HCT116 (cell line): ENCODE results near the gene HPS1. TPM values are rescaled to one million over a fixed set of nuclear protein-coding genes. Genes with fewer than 3 reads are reported as not detected.

Experiments
- ATAC-seq: fragments of 200-7000 bp; cut with Tn5 transposase; 2 replicates; pipeline ENCODE4 v1.9.1; 2020; ENCODE audit warnings: mild to moderate bottlenecking, moderate library complexity
- BruUV-seq: library from RNA; stranded (reverse); fragments of 400-500 nt; replicated peaks from 2 replicates; lab custom pipeline; 2021; lab: Mats Ljungman, UMichigan
- CTCF ChIA-PET: fragments of 300-600 bp; sonication (Branson Sonifier 250); formaldehyde crosslinking; loops from one replicate; lab custom pipeline; 2021; ENCODE audit warnings: antibody characterized with exemption; lab: Charles Lee
- POLR2A ChIA-PET: fragments of 300-600, 350-600 bp; sonication (Branson Sonifier 250); formaldehyde crosslinking; loops from one replicate; lab custom pipeline; 2021; ENCODE audit warnings: antibody characterized with exemption; lab: Charles Lee
- RAD21 ChIA-PET, 2 experiments: fragments of 300-600 bp; sonication (Branson Sonifier 250); formaldehyde crosslinking; loops; one replicate each; lab custom pipeline; 2023; ENCODE audit warnings: low total read pairs in 2 of 2; ENCODE audit not compliant: uncharacterized antibody in 2 of 2, unreplicated experiment in 2 of 2, low non-redundant PET in 1 of 2; lab: Charles Lee
- DNase-seq: peaks from one replicate; pipeline ENCODE4 v3.0.0-alpha.2; 2010; ENCODE audit warnings: low read depth, low spot score
- H2AFZ ChIP-seq: fragments of 200-600 bp; shearing (Covaris generic), sonication (generic); 2 replicates; pipeline ENCODE4 v1.6.1; 2017; ENCODE audit warnings: low read depth, mixed run types, mixed read lengths, antibody characterized with exemption, low read length; ENCODE audit not compliant: poor library complexity, severe bottlenecking
- H3K27ac ChIP-seq: 2 replicates; pipeline ENCODE4 v1.5.1; 2012; ENCODE audit warnings: low read depth, low read length
- H3K27me3 ChIP-seq: fragments of 200-600 bp; sonication (generic); 2 replicates; pipeline ENCODE4 v1.6.1; 2016; ENCODE audit warnings: mixed run types, low read length, mixed read lengths; ENCODE audit not compliant: insufficient read depth
- H3K36me3 ChIP-seq, 2 experiments: fragments of 200-500 bp in 1 of 2; fragments of 200-600 bp in 1 of 2; sonication (Bioruptor generic) in 1 of 2; sonication (generic) in 1 of 2; 2 replicates each; pipeline versions ENCODE4 v1.5.1 to v1.6.1; 2014 to 2016; ENCODE audit warnings: low read length in 2 of 2, inconsistent platforms in 1 of 2, mixed read lengths in 1 of 2, mixed run types in 1 of 2; ENCODE audit not compliant: insufficient read depth in 2 of 2, control insufficient read depth in 1 of 2
- H3K4me1 ChIP-seq, 2 experiments: fragments of 200-600 bp in 1 of 2; sonication (generic) in 1 of 2; 2 replicates each; pipeline versions ENCODE4 v1.5.1 to v1.6.1; 2012 to 2017; ENCODE audit warnings: low read length in 2 of 2, inconsistent platforms in 1 of 2, mild to moderate bottlenecking in 1 of 2, mixed read lengths in 1 of 2, mixed run types in 1 of 2, moderate library complexity in 1 of 2; ENCODE audit not compliant: insufficient read depth in 2 of 2, control insufficient read depth in 1 of 2
- H3K4me2 ChIP-seq: fragments of 200-600 bp; sonication (generic); 2 replicates; pipeline ENCODE4 v1.6.1; 2017; ENCODE audit warnings: mixed run types, low read length, mixed read lengths
- H3K4me3 ChIP-seq, 2 experiments: fragments of 200-600 bp in 1 of 2; sonication (generic) in 1 of 2; replicated peaks in 1 of 2; 2 replicates each; pipeline ENCODE4 v1.5.1; 2011 to 2016; ENCODE audit warnings: low read length in 2 of 2, control low read depth in 1 of 2, low read depth in 1 of 2, mild to moderate bottlenecking in 1 of 2, mixed read lengths in 1 of 2, mixed run types in 1 of 2
- H3K79me2 ChIP-seq: fragments of 200-600 bp; sonication (generic); 2 replicates; pipeline ENCODE4 v1.6.1; 2017; ENCODE audit warnings: mild to moderate bottlenecking, mixed run types, low read length, moderate library complexity, mixed read lengths; ENCODE audit not compliant: insufficient read depth
- H3K9ac ChIP-seq: fragments of 200-600 bp; sonication (generic); 2 replicates; pipeline ENCODE4 v1.6.1; 2016; ENCODE audit warnings: low read length, mixed read lengths
- H3K9me2 ChIP-seq: fragments of 200-600 bp; sonication (generic), shearing (Covaris generic); 2 replicates; pipeline ENCODE4 v1.6.1; 2017; ENCODE audit warnings: mixed run types, mild to moderate bottlenecking, moderate library complexity; ENCODE audit not compliant: insufficient read depth
- H3K9me3 ChIP-seq, 2 experiments: fragments of 200-500 bp in 1 of 2; fragments of 200-600 bp in 1 of 2; sonication (Bioruptor generic) in 1 of 2; sonication (generic) in 1 of 2; 2 replicates each; pipeline ENCODE4 v1.6.1; 2014 to 2017; ENCODE audit warnings: low read length in 2 of 2, mixed read lengths in 2 of 2, inconsistent platforms in 1 of 2, low read depth in 1 of 2, mild to moderate bottlenecking in 1 of 2, mixed run types in 1 of 2, moderate library complexity in 1 of 2; ENCODE audit not compliant: control insufficient read depth in 1 of 2, insufficient read depth in 1 of 2
- H4K20me1 ChIP-seq: fragments of 200-600 bp; sonication (generic), shearing (Covaris generic); 2 replicates; pipeline ENCODE4 v1.6.1; 2017; ENCODE audit warnings: mixed run types, mild to moderate bottlenecking, moderate library complexity; ENCODE audit not compliant: insufficient read depth
- CBX3 ChIP-seq: IDR thresholded peaks from 2 replicates; pipeline ENCODE4 v1.6.1; 2012; ENCODE audit warnings: low read depth
- ELF1 ChIP-seq: IDR thresholded peaks from 2 replicates; pipeline ENCODE4 v1.6.1; 2012; ENCODE audit warnings: low read depth, borderline replicate concordance
- EZH2 ChIP-seq: fragments of 200-600 bp; sonication (generic); IDR thresholded peaks from 2 replicates; pipeline ENCODE4 v1.6.1; 2017; ENCODE audit warnings: antibody characterized with exemption, mixed run types
- EZH2phosphoT487 ChIP-seq: fragments of 200-600 bp; IDR thresholded peaks from 2 replicates; pipeline ENCODE4 v1.6.1; 2018; ENCODE audit warnings: antibody characterized with exemption, borderline replicate concordance
- FOSL1 ChIP-seq: IDR thresholded peaks from 2 replicates; pipeline ENCODE4 v1.6.1; 2012; ENCODE audit warnings: low read depth
- JUND ChIP-seq: IDR thresholded peaks from 2 replicates; pipeline ENCODE4 v1.6.1; 2012
- POLR2AphosphoS5 ChIP-seq: IDR thresholded peaks from 2 replicates; pipeline ENCODE4 v1.6.1; 2011; ENCODE audit warnings: mild to moderate bottlenecking, low read depth, low read length, moderate library complexity
- RAD21 ChIP-seq: IDR thresholded peaks from 2 replicates; pipeline ENCODE4 v1.6.1; 2012; ENCODE audit warnings: low read depth, mild to moderate bottlenecking
- SIN3A ChIP-seq: IDR thresholded peaks from 2 replicates; pipeline ENCODE4 v1.6.1; 2012; ENCODE audit warnings: low read depth
- SP1 ChIP-seq: IDR thresholded peaks from 2 replicates; pipeline ENCODE4 v1.6.1; 2012; ENCODE audit warnings: low read depth
- intact Hi-C: fragments of 100-400 bp; cut with micrococcal nuclease; formaldehyde crosslinking; loops from 2 replicates; pipeline ENCODE4 v1.10.0; 2022
- total RNA-seq: library from RNA; stranded (reverse); gene quantifications from one replicate; pipeline ENCODE4 v1.2.1, GENCODE V29; 2021; ENCODE audit not compliant: unreplicated experiment
- TF ChIP-seq, protein P1 (sequence below): IDR thresholded peaks from 2 replicates; pipeline ENCODE4 v1.6.1; 2011; ENCODE audit warnings: mild to moderate bottlenecking, low read length, moderate library complexity; ENCODE audit not compliant: insufficient replicate concordance; ENCODE audit errors: extremely low read depth
- TF ChIP-seq, protein P2 (sequence below): IDR thresholded peaks from 2 replicates; pipeline ENCODE4 v1.6.1; 2012
- TF ChIP-seq, protein P3 (sequence below), 3 experiments: fragments of 200-600 bp in 1 of 3; sonication (generic) in 1 of 3; IDR thresholded peaks in 2 of 3; conservative IDR thresholded peaks in 1 of 3; 2 replicates each; pipeline ENCODE4 v1.5.1; 2012 to 2017; ENCODE audit warnings: low read depth in 2 of 3, low read length in 2 of 3, antibody characterized with exemption in 1 of 3, borderline replicate concordance in 1 of 3, control low read depth in 1 of 3, mild to moderate bottlenecking in 1 of 3, mixed read lengths in 1 of 3, mixed run types in 1 of 3, moderate library complexity in 1 of 3; ENCODE audit not compliant: insufficient read depth in 1 of 3

The HPS1 gene
- total RNA-seq, 1 experiment from 2014 or later = 64.3 TPM

GRCh38 chr10:98446661-98447221 is at the start of gene HPS1 (continued):
- TF ChIP-seq, protein P1, sequence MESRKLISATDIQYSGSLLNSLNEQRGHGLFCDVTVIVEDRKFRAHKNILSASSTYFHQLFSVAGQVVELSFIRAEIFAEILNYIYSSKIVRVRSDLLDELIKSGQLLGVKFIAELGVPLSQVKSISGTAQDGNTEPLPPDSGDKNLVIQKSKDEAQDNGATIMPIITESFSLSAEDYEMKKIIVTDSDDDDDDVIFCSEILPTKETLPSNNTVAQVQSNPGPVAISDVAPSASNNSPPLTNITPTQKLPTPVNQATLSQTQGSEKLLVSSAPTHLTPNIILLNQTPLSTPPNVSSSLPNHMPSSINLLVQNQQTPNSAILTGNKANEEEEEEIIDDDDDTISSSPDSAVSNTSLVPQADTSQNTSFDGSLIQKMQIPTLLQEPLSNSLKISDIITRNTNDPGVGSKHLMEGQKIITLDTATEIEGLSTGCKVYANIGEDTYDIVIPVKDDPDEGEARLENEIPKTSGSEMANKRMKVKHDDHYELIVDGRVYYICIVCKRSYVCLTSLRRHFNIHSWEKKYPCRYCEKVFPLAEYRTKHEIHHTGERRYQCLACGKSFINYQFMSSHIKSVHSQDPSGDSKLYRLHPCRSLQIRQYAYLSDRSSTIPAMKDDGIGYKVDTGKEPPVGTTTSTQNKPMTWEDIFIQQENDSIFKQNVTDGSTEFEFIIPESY = peak; percentile 54
- TF ChIP-seq JUND (no peak), ELF1 (peak; percentile 94), EZH2phosphoT487 (no peak), FOSL1 (no peak)

- Histone ChIP-seq H3K4me2 (no peak overlapping the region), H3K79me2 (no peaks in the 10 kb centered on the region), H3K27me3 (peaks cover 15% of the 10 kb centered on the region), H3K4me1 (no peaks in the 10 kb centered on the region), H3K9me3 (peaks cover 0 to 7% of the 10 kb centered on the region in 2 experiments; a peak in 1 of 4 replicates), H3K36me3 (no peaks in the 10 kb centered on the region), H3K9me2 (no peaks in the 10 kb centered on the region), H3K9ac (no peak overlapping the region), H3K27ac (no peak overlapping the region), H4K20me1 (no peaks in the 10 kb centered on the region), H3K4me3 (no peak overlapping the region), H2AFZ (no peak overlapping the region)
- ATAC-seq = no peak
- BruUV-seq = no TSS peak
- intact Hi-C loops = no loop called here
- no peak for DNase-seq
- RAD21 ChIA-PET = no interaction called here
- CTCF ChIA-PET = no interaction called here
- no peak for TF ChIP-seq CBX3
- TF ChIP-seq RAD21 = no peak
- TF ChIP-seq, protein P2, sequence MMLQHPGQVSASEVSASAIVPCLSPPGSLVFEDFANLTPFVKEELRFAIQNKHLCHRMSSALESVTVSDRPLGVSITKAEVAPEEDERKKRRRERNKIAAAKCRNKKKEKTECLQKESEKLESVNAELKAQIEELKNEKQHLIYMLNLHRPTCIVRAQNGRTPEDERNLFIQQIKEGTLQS = no peak
- TF ChIP-seq EZH2 = no peak
- TF ChIP-seq, protein P3, sequence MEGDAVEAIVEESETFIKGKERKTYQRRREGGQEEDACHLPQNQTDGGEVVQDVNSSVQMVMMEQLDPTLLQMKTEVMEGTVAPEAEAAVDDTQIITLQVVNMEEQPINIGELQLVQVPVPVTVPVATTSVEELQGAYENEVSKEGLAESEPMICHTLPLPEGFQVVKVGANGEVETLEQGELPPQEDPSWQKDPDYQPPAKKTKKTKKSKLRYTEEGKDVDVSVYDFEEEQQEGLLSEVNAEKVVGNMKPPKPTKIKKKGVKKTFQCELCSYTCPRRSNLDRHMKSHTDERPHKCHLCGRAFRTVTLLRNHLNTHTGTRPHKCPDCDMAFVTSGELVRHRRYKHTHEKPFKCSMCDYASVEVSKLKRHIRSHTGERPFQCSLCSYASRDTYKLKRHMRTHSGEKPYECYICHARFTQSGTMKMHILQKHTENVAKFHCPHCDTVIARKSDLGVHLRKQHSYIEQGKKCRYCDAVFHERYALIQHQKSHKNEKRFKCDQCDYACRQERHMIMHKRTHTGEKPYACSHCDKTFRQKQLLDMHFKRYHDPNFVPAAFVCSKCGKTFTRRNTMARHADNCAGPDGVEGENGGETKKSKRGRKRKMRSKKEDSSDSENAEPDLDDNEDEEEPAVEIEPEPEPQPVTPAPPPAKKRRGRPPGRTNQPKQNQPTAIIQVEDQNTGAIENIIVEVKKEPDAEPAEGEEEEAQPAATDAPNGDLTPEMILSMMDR (IDR thresholded peaks at IDR 0.05 in 2 of 3, conservative IDR thresholded peaks at IDR 0.05 in 1 of 3; ENCODE audit: borderline replicate concordance in 1 of 3, insufficient read depth in 1 of 3, low read depth in 2 of 3, low read length in 2 of 3) = no peak
- TF ChIP-seq POLR2AphosphoS5 = no peak
- TF ChIP-seq SP1 = no peak
- no peak for TF ChIP-seq SIN3A
- no peak for TF ChIP-seq ELF1
- POLR2A ChIA-PET = no interaction called here
Observed at GRCh38 chr10:98492763-98493162, 46.0 kb upstream of the HPS1 start.
